NB4 (cell line): Measurements from ENCODE around the gene SRC.

Experiments
- DNase-seq: peaks from one replicate; pipeline ENCODE4 v3.0.0; 2010; ENCODE audit warnings: low read depth
- H3K4me3 ChIP-seq: one replicate; pipeline ENCODE4 v1.5.1; 2011; ENCODE audit warnings: mild to moderate bottlenecking, low read depth, low read length, moderate library complexity
- MYC ChIP-seq: IDR thresholded peaks from 2 replicates; pipeline ENCODE4 v1.6.1; 2011; ENCODE audit warnings: low read depth, low read length
- POLR2A ChIP-seq: IDR thresholded peaks from 2 replicates; pipeline ENCODE4 v1.6.1; 2011; ENCODE audit warnings: mild to moderate bottlenecking; ENCODE audit not compliant: insufficient read length; ENCODE audit errors: extremely low read depth
- TF ChIP-seq, protein P1 (sequence below): IDR thresholded peaks from 2 replicates; pipeline ENCODE4 v1.6.1; 2011; ENCODE audit warnings: low read depth, low read length
- TF ChIP-seq, protein P2 (sequence below): IDR thresholded peaks from one replicate; pipeline ENCODE4 v1.5.1; 2012; ENCODE audit warnings: low read depth, low read length

The SRC gene

GRCh38 chr20:37451616-37452015, 105.7 kb downstream of the SRC start:
- no peak for DNase-seq
- TF ChIP-seq, protein P1, sequence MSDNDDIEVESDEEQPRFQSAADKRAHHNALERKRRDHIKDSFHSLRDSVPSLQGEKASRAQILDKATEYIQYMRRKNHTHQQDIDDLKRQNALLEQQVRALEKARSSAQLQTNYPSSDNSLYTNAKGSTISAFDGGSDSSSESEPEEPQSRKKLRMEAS, result no peak
- TF ChIP-seq, protein P2, sequence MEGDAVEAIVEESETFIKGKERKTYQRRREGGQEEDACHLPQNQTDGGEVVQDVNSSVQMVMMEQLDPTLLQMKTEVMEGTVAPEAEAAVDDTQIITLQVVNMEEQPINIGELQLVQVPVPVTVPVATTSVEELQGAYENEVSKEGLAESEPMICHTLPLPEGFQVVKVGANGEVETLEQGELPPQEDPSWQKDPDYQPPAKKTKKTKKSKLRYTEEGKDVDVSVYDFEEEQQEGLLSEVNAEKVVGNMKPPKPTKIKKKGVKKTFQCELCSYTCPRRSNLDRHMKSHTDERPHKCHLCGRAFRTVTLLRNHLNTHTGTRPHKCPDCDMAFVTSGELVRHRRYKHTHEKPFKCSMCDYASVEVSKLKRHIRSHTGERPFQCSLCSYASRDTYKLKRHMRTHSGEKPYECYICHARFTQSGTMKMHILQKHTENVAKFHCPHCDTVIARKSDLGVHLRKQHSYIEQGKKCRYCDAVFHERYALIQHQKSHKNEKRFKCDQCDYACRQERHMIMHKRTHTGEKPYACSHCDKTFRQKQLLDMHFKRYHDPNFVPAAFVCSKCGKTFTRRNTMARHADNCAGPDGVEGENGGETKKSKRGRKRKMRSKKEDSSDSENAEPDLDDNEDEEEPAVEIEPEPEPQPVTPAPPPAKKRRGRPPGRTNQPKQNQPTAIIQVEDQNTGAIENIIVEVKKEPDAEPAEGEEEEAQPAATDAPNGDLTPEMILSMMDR, result no peak
- no peak for TF ChIP-seq POLR2A
- H3K4me3 ChIP-seq, result no peak overlapping the region

- no peak overlapping the region for H3K4me3 ChIP-seq
- no peak for TF ChIP-seq POLR2A
- TF ChIP-seq MYC, result no peak
- TF ChIP-seq, protein P2, result no peak
- TF ChIP-seq, protein P1, result no peak
- no peak for DNase-seq
Measured at GRCh38 chr20:37452236-37452635, 106.3 kb downstream of the SRC start.

GRCh38 chr20:37453288-37453687, 107.3 kb downstream of the SRC start:
- TF ChIP-seq MYC (no peak), POLR2A (no peak)
- TF ChIP-seq, protein P1, result no peak
- TF ChIP-seq, protein P2, result no peak
- no peak overlapping the region for H3K4me3 ChIP-seq
- no peak for DNase-seq

- no peak overlapping the region for H3K4me3 ChIP-seq
- no peak for DNase-seq
- TF ChIP-seq, protein P1, result no peak
- TF ChIP-seq, protein P2, result no peak
- no peak for TF ChIP-seq MYC
- no peak for TF ChIP-seq POLR2A
Measured at GRCh38 chr20:37453836-37454235, 107.9 kb downstream of the SRC start.

DNA sequence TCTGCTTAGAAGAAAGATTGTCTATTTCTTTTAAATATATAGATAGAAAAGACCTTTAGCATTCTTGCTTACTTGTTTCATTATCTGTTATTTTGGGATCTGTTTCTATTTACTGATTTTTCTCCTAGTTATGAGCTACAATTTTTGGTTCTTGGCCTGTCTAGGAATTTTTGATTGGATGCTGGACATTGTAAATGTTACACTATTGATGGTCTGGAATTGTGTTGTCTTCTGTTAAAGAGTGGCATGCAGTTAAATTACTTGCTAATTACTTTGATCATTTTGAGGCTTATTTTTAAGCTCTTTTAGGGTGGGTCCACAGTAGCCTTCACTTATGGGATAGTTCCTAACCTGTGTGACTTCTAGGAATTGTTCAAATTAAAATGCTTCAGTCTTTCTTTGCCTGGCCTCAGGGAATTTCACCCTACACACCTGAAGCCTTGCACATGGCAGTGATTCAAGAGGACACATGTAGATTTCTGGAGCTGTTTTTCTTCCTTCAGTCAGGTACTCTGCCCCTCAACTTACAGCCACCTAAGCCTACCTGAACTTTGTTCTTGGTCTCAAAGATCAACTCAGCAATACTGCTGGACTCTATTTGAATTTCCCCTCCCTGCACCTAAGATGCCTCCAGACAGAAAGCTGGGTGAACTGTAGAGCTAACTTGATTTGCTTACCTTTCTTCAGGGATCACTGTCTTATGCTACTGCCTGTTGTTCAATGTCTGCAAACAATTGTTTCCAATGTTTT, 108.9 kb downstream of the SRC start:
- DNase-seq, result no peak
- H3K4me3 ChIP-seq, result no peak overlapping the region
- TF ChIP-seq, protein P2, result no peak
- TF ChIP-seq MYC, result no peak
- TF ChIP-seq POLR2A, result no peak
- TF ChIP-seq, protein P1, result no peak
